Stimulated activated CD4-positive, alpha-beta T cell treated with anti-CD3 and anti-CD28 coated beads, Interleukin-1b, Interleukin-23, amount 100 ng/mL, for 24 hours (primary cell): Measurements from ENCODE around the gene ACY1.
A peak's percentile ranks its signal among the peaks of the same experiment; 100 is the strongest.

Experiments
- DNase-seq, 4 experiments: peaks; one replicate each; pipeline ENCODE4 v3.0.0-alpha.2; 2020; ENCODE audit warnings: low read depth in 4 of 4, low spot score in 1 of 4

The ACY1 gene

GRCh38 chr3:51982838-51983577, at the start of gene ACY1:
ACY1 (plus strand) TSS chr3:51983535; CDS start chr3:51984065, 530 bp downstream.
- DNase-seq: peak in 3 of 4 experiments; percentile 61 to 84 (median 72)

DNA sequence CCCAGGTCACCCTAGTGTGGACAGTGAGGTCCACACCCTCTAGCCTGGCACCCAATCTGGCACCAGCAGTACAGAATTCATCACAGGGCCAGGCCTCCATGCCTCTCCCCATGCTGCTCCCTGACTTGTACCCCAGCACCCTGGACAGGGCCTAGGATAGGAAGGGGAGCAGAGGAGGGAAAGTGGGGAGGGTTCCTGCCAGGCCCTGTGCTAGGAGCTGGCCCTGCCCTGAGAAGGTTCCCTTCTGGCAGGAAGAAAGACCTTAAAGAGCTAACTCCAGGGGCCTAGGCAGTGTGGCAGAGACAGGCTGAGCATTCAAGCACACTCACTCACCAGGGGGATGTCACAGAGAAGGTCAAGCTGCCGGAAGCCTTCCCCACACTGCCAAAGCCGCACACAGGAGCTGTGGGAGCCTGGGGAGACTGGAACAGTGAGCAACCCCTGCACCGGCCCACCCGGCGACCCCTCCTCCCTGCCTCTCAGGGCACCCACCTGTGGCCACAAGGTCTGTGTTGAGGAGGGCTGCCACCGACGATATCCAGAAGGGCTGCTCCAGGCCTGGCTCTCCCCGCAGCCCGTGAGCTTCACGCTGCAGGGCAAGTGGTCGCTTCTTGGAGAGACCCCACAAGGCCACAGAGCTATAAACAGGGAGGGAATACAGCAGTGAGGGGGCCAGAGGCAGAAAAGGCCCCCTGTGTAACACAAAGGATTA, 49.0 kb upstream of the ACY1 start:
- no peak for DNase-seq

- DNase-seq: no peak
Observed at GRCh38 chr3:51934991-51935885, 48.1 kb upstream of the ACY1 start.

GRCh38 chr3:51935886-51936755, 47.2 kb upstream of the ACY1 start:
- DNase-seq: no peak

- DNase-seq: no peak
Observed at GRCh38 chr3:51937014-51937413, 46.3 kb upstream of the ACY1 start.

GRCh38 chr3:51937611-51938450, 45.5 kb upstream of the ACY1 start:
- DNase-seq: no peak

GRCh38 chr3:51938780-51939425, 44.4 kb upstream of the ACY1 start:
- no peak for DNase-seq

- no peak for DNase-seq
Observed at GRCh38 chr3:51940648-51941462, 42.5 kb upstream of the ACY1 start.

- no peak for DNase-seq
Observed at GRCh38 chr3:51941463-51941797, 41.9 kb upstream of the ACY1 start.

- DNase-seq: peak; percentile 97 to 100 (median 99)
Observed at GRCh38 chr3:51941798-51942602, 41.3 kb upstream of the ACY1 start, which contains the start of the genes PARP3 and RRP9. PARP3 (plus strand) TSS chr3:51942363; CDS start chr3:51943356, 993 bp downstream. RRP9 (minus strand) TSS chr3:51941904; CDS start chr3:51941867, 37 bp downstream.

GRCh38 chr3:51942603-51943450, 40.5 kb upstream of the ACY1 start:
- DNase-seq: peak in 1 of 4 experiments; percentile 57

- no peak for DNase-seq
Observed at GRCh38 chr3:51943451-51944391, 39.6 kb upstream of the ACY1 start.

GRCh38 chr3:51944451-51945021, 38.8 kb upstream of the ACY1 start:
- no peak for DNase-seq

DNA sequence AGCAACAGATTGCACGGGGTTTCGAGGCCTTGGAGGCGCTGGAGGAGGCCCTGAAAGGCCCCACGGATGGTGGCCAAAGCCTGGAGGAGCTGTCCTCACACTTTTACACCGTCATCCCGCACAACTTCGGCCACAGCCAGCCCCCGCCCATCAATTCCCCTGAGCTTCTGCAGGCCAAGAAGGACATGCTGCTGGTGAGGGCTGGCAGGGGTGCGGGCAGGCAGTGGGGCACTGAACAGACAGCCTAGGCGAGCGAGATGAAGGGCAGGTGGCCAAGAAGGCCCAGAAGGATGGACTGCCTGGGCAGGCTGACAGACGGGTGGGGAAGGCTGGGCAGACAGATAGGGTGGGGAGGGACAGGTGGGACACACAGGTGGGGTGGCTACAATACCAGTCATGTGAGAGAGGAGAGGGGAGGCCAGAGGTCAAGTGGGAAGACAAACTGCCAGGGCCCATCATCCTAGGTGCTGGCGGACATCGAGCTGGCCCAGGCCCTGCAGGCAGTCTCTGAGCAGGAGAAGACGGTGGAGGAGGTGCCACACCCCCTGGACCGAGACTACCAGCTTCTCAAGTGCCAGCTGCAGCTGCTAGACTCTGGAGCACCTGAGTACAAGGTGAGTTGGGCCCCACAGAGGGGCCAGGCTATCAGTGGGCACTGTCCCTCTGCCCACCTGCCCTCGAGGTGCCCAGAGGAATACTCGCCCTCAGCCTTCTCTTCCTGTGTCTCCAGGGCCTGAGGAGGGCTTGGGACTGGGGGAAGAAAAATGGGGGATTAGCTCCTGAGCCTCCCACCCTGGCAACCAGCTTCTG, 38.1 kb upstream of the ACY1 start:
- DNase-seq: no peak
